ENCODE measurements around the gene PAFAH1B2. TPM values are rescaled to one million over a fixed set of nuclear protein-coding genes. Genes with fewer than 3 reads are reported as not detected.
A peak's percentile ranks its signal among the peaks of the same experiment; 100 is the strongest.

The PAFAH1B2 gene
- total RNA-seq, 3 donors from 2014 or later (not counting 1 experiment from before 2014, with no cell fraction given), result 46.1 to 71.0 (median 58.8) TPM

- Histone ChIP-seq H3K4me3 (ENCODE audit: low read length) (no peak overlapping the region), H3K4me1 (ENCODE audit: control insufficient read depth, insufficient read depth, low read length) (no peaks in the 10 kb centered on the region), H3K27ac (ENCODE audit: low read length) (no peak overlapping the region), H3K27me3 (ENCODE audit: control insufficient read depth, insufficient read depth, low read length) (no peaks in the 10 kb centered on the region), H3K9me3 (ENCODE audit: control insufficient read depth, insufficient read depth, low read length) (no peaks in the 10 kb centered on the region), H3K36me3 (ENCODE audit: control insufficient read depth, insufficient read depth, low read length) (no peaks in the 10 kb centered on the region)
- no peaks in the 10 kb centered on the region for H3K4me1 Mint-ChIP-seq
- DNase-seq, result no peak
- H3K27me3 Mint-ChIP-seq (ENCODE audit: low read depth in 2 of 2), result no peaks in the 10 kb centered on the region
- no peak overlapping the region for H3K4me3 Mint-ChIP-seq
- H3K27ac Mint-ChIP-seq, result no peak overlapping the region
- no peaks in the 10 kb centered on the region for H3K36me3 Mint-ChIP-seq
- intact Hi-C loops (cut with micrococcal nuclease), result no loop called here
- no peak for ATAC-seq
- no peaks in the 10 kb centered on the region for H3K9me3 Mint-ChIP-seq
- TF ChIP-seq CTCF (IDR thresholded peaks at IDR 0.05), result no peak
These were observed 26.4 kb upstream of the PAFAH1B2 start for GRCh38 chr11:117117681-117118080.

GRCh38 chr11:117121176-117121575, 22.9 kb upstream of the PAFAH1B2 start:
- Histone ChIP-seq H3K27me3 (ENCODE audit: control insufficient read depth, insufficient read depth, low read length) (no peaks in the 10 kb centered on the region), H3K4me3 (ENCODE audit: low read length) (no peak overlapping the region), H3K9me3 (ENCODE audit: control insufficient read depth, insufficient read depth, low read length) (no peaks in the 10 kb centered on the region), H3K4me1 (ENCODE audit: control insufficient read depth, insufficient read depth, low read length) (no peaks in the 10 kb centered on the region), H3K36me3 (ENCODE audit: control insufficient read depth, insufficient read depth, low read length) (no peaks in the 10 kb centered on the region), H3K27ac (ENCODE audit: low read length) (no peak overlapping the region)
- intact Hi-C loops (cut with micrococcal nuclease), result no loop called here
- no peak for TF ChIP-seq CTCF (IDR thresholded peaks at IDR 0.05)
- Mint-ChIP-seq H3K9me3 (no peaks in the 10 kb centered on the region), H3K36me3 (no peaks in the 10 kb centered on the region), H3K27ac (no peak overlapping the region), H3K4me1 (no peaks in the 10 kb centered on the region), H3K27me3 (ENCODE audit: low read depth in 2 of 2) (peaks cover 3 to 5% of the 10 kb centered on the region in 2 donors), H3K4me3 (no peak overlapping the region)
- ATAC-seq (no peak), DNase-seq (no peak)

- Histone ChIP-seq H3K4me3 (ENCODE audit: low read length) (no peak overlapping the region), H3K36me3 (ENCODE audit: control insufficient read depth, insufficient read depth, low read length) (no peaks in the 10 kb centered on the region), H3K27me3 (ENCODE audit: control insufficient read depth, insufficient read depth, low read length) (no peaks in the 10 kb centered on the region), H3K4me1 (ENCODE audit: control insufficient read depth, insufficient read depth, low read length) (no peaks in the 10 kb centered on the region), H3K9me3 (ENCODE audit: control insufficient read depth, insufficient read depth, low read length) (no peaks in the 10 kb centered on the region), H3K27ac (ENCODE audit: low read length) (no peak overlapping the region)
- Mint-ChIP-seq H3K4me3 (no peak overlapping the region), H3K36me3 (no peaks in the 10 kb centered on the region), H3K27me3 (ENCODE audit: low read depth in 2 of 2) (peaks cover 7 to 8% of the 10 kb centered on the region in 2 donors), H3K4me1 (no peaks in the 10 kb centered on the region), H3K9me3 (no peaks in the 10 kb centered on the region), H3K27ac (no peak overlapping the region)
- 84% methylated on average over 5 of the region's 5 CpGs for WGBS (ENCODE audit: insufficient coverage)
- ATAC-seq, result no peak
- intact Hi-C loops (cut with micrococcal nuclease), result no loop called here
- TF ChIP-seq CTCF (IDR thresholded peaks at IDR 0.05), result no peak
- DNase-seq, result no peak
These were observed 21.5 kb upstream of the PAFAH1B2 start for GRCh38 chr11:117122556-117122955.

- H3K4me3 ChIP-seq (ENCODE audit: low read length), result no peak overlapping the region
- Mint-ChIP-seq H3K27me3 (ENCODE audit: low read depth in 2 of 2) (peaks cover 8 to 9% of the 10 kb centered on the region in 2 donors), H3K4me3 (no peak overlapping the region), H3K4me1 (no peaks in the 10 kb centered on the region), H3K27ac (no peak overlapping the region), H3K36me3 (no peaks in the 10 kb centered on the region), H3K9me3 (no peaks in the 10 kb centered on the region)
- H3K9me3 ChIP-seq (ENCODE audit: control insufficient read depth, insufficient read depth, low read length), result no peaks in the 10 kb centered on the region
- ATAC-seq (peak in 1 of 3 donors; percentile 27), DNase-seq (no peak)
- H3K27ac ChIP-seq (ENCODE audit: low read length), result no peak overlapping the region
- TF ChIP-seq CTCF (IDR thresholded peaks at IDR 0.05), result no peak
- intact Hi-C loops (cut with micrococcal nuclease), result no loop called here
- WGBS (ENCODE audit: insufficient coverage), result 82% methylated on average over 7 of the region's 7 CpGs
- H3K27me3 ChIP-seq (ENCODE audit: control insufficient read depth, insufficient read depth, low read length), result no peaks in the 10 kb centered on the region
- H3K36me3 ChIP-seq (ENCODE audit: control insufficient read depth, insufficient read depth, low read length), result no peaks in the 10 kb centered on the region
- no peaks in the 10 kb centered on the region for H3K4me1 ChIP-seq (ENCODE audit: control insufficient read depth, insufficient read depth, low read length)
These were observed 17.7 kb upstream of the PAFAH1B2 start for GRCh38 chr11:117126223-117126965.

Data from natural killer cell (primary cell).